KOPT-K1 (cell line): ENCODE results near the gene EHMT2.

Source experiments
- H3K27ac ChIP-seq: fragments of 200-600 bp; sonication (generic); 2 replicates; pipeline ENCODE4 v1.5.1; 2016; ENCODE audit warnings: antibody characterized with exemption, mild to moderate bottlenecking, low read depth, low read length; ENCODE audit not compliant: poor library complexity, severe bottlenecking
- H3K36me3 ChIP-seq: fragments of 200-600 bp; sonication (generic); 2 replicates; pipeline ENCODE4 v1.5.1; 2017; ENCODE audit warnings: antibody characterized with exemption, mild to moderate bottlenecking, low read length, moderate library complexity; ENCODE audit not compliant: insufficient read depth
- H3K9me3 ChIP-seq: fragments of 200-600 bp; sonication (generic); 2 replicates; pipeline ENCODE4 v1.5.1; 2017; ENCODE audit warnings: antibody characterized with exemption, low read length, mild to moderate bottlenecking; ENCODE audit not compliant: insufficient read depth, poor library complexity, severe bottlenecking

EHMT2 gene

DNA sequence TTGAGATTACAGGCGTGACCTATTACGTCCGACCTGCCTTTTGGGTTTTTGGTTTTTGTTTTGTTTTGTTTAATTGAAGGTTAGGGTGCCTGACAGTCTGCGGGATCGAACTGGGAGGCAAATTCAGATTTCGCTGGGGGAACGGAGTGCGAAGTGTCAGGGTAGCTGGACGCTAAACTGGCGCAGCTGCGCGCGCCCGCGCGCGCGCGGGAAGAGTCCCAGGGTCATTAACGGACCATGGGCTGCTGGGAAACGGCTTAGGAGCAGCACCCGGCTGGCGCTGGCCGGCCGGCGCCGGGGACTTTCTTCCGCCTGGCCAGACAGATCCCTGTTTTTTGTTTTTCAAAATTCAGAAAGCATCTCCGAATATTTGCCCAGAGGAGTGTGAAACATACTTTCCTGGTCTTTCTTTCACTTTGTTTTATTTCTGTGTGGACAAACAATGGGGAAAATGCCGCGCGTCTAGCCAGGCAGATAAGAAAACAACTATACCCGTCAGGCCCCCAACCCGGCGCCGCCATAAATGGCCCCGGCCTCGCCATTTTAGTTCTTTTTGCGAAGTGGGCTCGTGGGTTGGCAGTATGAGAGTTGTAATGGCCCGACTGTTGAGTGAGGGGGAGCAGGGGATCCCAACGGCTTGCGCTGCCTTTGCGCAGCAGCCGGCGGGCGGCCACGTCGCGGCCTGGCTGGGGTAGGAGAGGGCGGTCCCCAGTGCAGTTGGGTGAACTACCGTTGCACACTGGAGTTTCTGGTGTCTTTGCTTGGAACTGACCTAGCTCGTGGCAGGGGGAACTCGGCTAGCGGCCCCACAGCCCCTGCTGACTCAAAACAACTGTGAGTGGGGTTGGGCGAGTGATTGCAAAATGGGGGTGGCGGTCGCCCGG lies 62.9 kb downstream of the EHMT2 start:
- H3K9me3 ChIP-seq, result no peaks in the 10 kb centered on the region
- H3K36me3 ChIP-seq, result peaks cover 44% of the 10 kb centered on the region

DNA sequence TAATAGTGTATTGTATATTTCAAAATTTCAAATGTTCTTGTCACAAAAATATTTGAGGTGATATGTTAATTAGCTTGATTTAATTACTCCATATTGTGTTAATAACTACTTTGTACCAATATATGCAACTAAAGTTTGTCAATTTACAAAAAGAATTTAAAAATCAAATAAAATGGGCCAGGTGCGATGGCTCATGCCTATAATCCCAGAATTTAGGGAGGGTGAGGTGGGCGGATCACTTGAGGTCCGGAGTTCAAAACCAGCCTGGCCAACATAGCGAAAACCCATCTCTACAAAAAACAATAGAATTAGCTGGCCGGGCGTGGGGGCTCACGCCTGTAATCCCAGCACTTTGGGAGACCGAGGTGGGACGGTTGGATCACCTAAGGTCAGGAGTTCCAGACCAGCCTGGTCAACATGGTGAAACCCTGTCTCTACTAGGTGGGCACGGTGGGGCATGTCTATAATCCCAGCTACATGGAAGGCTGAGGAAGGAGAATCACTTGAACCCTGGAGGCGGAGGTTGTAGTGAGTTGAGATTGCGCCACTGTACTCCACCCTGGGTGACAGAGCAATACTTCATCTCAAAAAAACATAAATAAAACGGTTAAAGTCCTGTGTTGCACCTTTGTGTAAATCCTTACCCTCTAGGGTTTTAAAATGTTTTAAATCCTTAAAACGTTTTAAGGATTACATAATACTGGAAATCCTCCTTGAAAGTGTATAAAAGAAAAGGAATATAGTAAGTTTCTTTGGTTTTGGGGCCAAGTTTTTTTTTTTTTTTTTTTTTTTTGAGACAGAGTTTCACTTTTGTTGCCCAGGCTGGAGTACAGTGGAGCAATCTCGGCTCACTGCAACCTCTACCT lies 65.9 kb downstream of the EHMT2 start:
- Histone ChIP-seq H3K27ac (peak overlapping the region; percentile 55), H3K9me3 (no peaks in the 10 kb centered on the region), H3K36me3 (peaks cover 14% of the 10 kb centered on the region)

More for the DNA sequence above, 62.9 kb downstream of the EHMT2 start:
- peak overlapping the region; percentile 96 for H3K27ac ChIP-seq

DNA sequence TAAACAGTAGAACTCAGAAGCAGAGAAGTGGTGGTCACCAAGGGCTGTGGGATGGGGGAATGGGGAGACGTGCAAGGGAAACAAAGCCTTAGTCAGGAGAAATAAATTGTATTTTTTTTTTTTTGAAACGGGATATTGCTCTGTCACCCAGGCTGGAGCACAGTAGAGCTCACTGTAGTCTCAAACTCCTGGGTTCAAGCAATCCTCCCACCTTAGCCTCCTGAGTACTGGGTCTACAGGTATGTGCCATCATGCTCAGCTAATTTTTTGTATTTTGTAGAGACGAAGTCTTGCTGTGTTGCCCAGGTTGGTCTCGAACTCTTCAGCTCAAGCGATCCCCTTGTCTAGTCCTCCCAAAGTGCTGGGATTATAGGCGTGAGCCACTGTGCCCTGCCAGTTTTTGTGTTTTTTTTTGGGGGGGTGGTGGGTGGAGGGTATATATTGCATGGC lies 66.6 kb downstream of the EHMT2 start:
- Histone ChIP-seq H3K27ac (peak overlapping the region; percentile 55), H3K9me3 (no peaks in the 10 kb centered on the region), H3K36me3 (peaks cover 7% of the 10 kb centered on the region)
